SK-N-SH treated with all-trans-retinoic acid at 6 μM for 48 hours (cell line): Measurements from ENCODE around the gene NCSTN.

ENCODE experiments used
- ATAC-seq: fragments of 200-7000 bp; cut with Tn5 transposase; 3 replicates; pipeline ENCODE4 v1.9.1; 2020; ENCODE audit warnings: mild to moderate bottlenecking, moderate library complexity
- ARNTL ChIP-seq: fragments of 450-650 bp; formaldehyde crosslinking; IDR thresholded peaks from 2 replicates; pipeline ENCODE4 v1.5.0; 2020; ENCODE audit warnings: low read depth, mild to moderate bottlenecking, moderate library complexity, borderline replicate concordance
- BACH2 ChIP-seq: fragments of 250-450 bp; sonication (Bioruptor Pico); IDR thresholded peaks from 2 replicates; pipeline ENCODE4 v1.9.0; 2021; ENCODE audit warnings: mild to moderate bottlenecking, borderline replicate concordance
- CSDC2 ChIP-seq: fragments of 250-450 bp; sonication (Bioruptor Pico); IDR thresholded peaks from 2 replicates; pipeline ENCODE4 v1.5.0; 2020; ENCODE audit warnings: mild to moderate bottlenecking, moderate library complexity
- CSRNP3 ChIP-seq: fragments of 250-450 bp; sonication (Bioruptor Pico); IDR thresholded peaks from 2 replicates; pipeline ENCODE4 v1.5.1; 2021; ENCODE audit warnings: mild to moderate bottlenecking, moderate library complexity
- ESRRG ChIP-seq: fragments of 250-450 bp; sonication (Bioruptor Pico); IDR thresholded peaks from 2 replicates; pipeline ENCODE4 v1.6.1; 2021; ENCODE audit warnings: mild to moderate bottlenecking
- GLIS3 ChIP-seq: fragments of 250-450 bp; sonication (Bioruptor Pico); IDR thresholded peaks from 2 replicates; pipeline ENCODE4 v1.5.0; 2020; ENCODE audit warnings: mild to moderate bottlenecking, moderate library complexity
- ISL1 ChIP-seq: fragments of 250-450 bp; sonication (Bioruptor Pico); IDR thresholded peaks from 2 replicates; pipeline ENCODE4 v2.1.2; 2022; ENCODE audit warnings: mild to moderate bottlenecking, moderate library complexity
- OSR1 ChIP-seq: fragments of 250-450 bp; sonication (Bioruptor Pico); IDR thresholded peaks from 2 replicates; pipeline ENCODE4 v1.8.0; 2022; ENCODE audit warnings: moderate library complexity, mild to moderate bottlenecking, inconsistent platforms
- PPARA ChIP-seq: fragments of 250-450 bp; sonication (Bioruptor Pico); IDR thresholded peaks from 2 replicates; pipeline ENCODE4 v1.5.0; 2020; ENCODE audit warnings: mild to moderate bottlenecking, borderline replicate concordance
- RARB ChIP-seq: fragments of 250-450 bp; sonication (Bioruptor Pico); IDR thresholded peaks from 2 replicates; pipeline ENCODE4 v1.8.0; 2021; ENCODE audit warnings: mild to moderate bottlenecking, moderate library complexity
- SNAI2 ChIP-seq: fragments of 250-450 bp; sonication (Bioruptor Pico); IDR thresholded peaks from 2 replicates; pipeline ENCODE4 v1.5.0; 2020; ENCODE audit warnings: mild to moderate bottlenecking, moderate library complexity
- TOX ChIP-seq: fragments of 250-450 bp; sonication (Bioruptor Pico); IDR thresholded peaks from 2 replicates; pipeline ENCODE4 v1.8.0; 2021; ENCODE audit warnings: mild to moderate bottlenecking, moderate library complexity, borderline replicate concordance
- ZC3H10 ChIP-seq: fragments of 250-450 bp; sonication (Bioruptor Pico); IDR thresholded peaks from 2 replicates; pipeline ENCODE4 v1.5.1; 2021; ENCODE audit warnings: mild to moderate bottlenecking, moderate library complexity
- ZFP3 ChIP-seq: fragments of 250-450 bp; sonication (Bioruptor Pico); IDR thresholded peaks from 2 replicates; pipeline ENCODE4 v1.5.0; 2020; ENCODE audit warnings: mild to moderate bottlenecking, moderate library complexity
- ZFP30 ChIP-seq: fragments of 450-650 bp; formaldehyde crosslinking; IDR thresholded peaks from 2 replicates; pipeline ENCODE4 v1.5.0; 2022; ENCODE audit warnings: mild to moderate bottlenecking, moderate library complexity
- ZNF565 ChIP-seq: fragments of 450-650 bp; formaldehyde crosslinking; conservative IDR thresholded peaks from 2 replicates; pipeline ENCODE4 v1.5.0; 2020; ENCODE audit warnings: low read depth, mild to moderate bottlenecking, moderate library complexity
- ZNF70 ChIP-seq: fragments of 450-650 bp; formaldehyde crosslinking; IDR thresholded peaks from 2 replicates; pipeline ENCODE4 v1.5.0; 2020; ENCODE audit warnings: mild to moderate bottlenecking, moderate library complexity
- ZNF8 ChIP-seq: fragments of 450-650 bp; formaldehyde crosslinking; IDR thresholded peaks from 2 replicates; pipeline ENCODE4 v1.5.0; 2020; ENCODE audit warnings: mild to moderate bottlenecking, moderate library complexity
- TF ChIP-seq, protein P1 (sequence below): fragments of 250-450 bp; sonication (Bioruptor Pico); IDR thresholded peaks from 2 replicates; pipeline ENCODE4 v1.5.1; 2020; ENCODE audit warnings: low read depth, mild to moderate bottlenecking, moderate library complexity
- TF ChIP-seq, protein P2 (sequence below): fragments of 250-450 bp; sonication (Bioruptor Pico); IDR thresholded peaks from 2 replicates; pipeline ENCODE4 v1.8.0; 2020; ENCODE audit warnings: mild to moderate bottlenecking, moderate library complexity, borderline replicate concordance
- TF ChIP-seq, protein P3 (sequence below): fragments of 250-450 bp; sonication (Bioruptor Pico); IDR thresholded peaks from 2 replicates; pipeline ENCODE4 v1.8.0; 2021; ENCODE audit warnings: low read depth, mild to moderate bottlenecking, moderate library complexity, borderline replicate concordance
- TF ChIP-seq, protein P4 (sequence below): fragments of 250-450 bp; sonication (Bioruptor Pico); IDR thresholded peaks from 2 replicates; pipeline ENCODE4 v1.5.0; 2020; ENCODE audit warnings: mild to moderate bottlenecking, moderate library complexity

Gene NCSTN

DNA sequence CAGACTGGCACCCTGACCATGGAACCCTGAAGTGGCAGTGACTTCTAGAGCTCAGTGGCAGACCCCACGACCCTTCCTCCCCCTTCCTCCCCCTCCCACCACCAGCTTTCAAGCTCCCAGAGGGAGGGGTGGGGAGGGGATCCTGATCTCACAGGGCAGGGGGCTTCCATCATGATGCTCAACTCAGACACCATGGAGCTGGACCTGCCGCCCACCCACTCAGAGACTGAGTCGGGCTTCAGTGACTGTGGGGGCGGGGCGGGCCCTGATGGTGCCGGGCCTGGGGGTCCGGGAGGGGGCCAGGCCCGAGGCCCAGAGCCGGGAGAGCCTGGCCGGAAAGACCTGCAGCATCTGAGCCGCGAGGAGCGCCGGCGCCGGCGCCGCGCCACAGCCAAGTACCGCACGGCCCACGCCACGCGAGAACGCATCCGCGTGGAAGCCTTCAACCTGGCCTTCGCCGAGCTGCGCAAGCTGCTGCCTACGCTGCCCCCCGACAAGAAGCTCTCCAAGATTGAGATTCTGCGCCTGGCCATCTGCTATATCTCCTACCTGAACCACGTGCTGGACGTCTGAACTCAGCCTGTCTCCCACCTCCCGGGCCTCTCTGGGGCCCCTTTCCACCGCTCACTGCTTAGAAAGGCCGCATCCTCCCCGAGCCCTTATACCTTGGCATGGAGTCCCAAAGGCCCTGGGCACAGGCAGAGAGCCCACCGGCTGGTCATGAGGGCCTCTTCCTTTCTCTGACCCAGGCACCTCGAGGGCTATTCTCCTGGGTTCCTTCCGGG lies 27.6 kb downstream of the NCSTN start:
- TF ChIP-seq ZNF70 (CRISPR knock-in tag) (no peak), ESRRG (CRISPR knock-in tag) (no peak), GLIS3 (CRISPR knock-in tag) (no peak), PPARA (CRISPR knock-in tag) (no peak), ZFP30 (CRISPR knock-in tag) (no peak), CSRNP3 (CRISPR knock-in tag) (no peak), ISL1 (CRISPR knock-in tag) (no peak), OSR1 (CRISPR knock-in tag) (no peak), SNAI2 (CRISPR knock-in tag) (no peak), CSDC2 (CRISPR knock-in tag) (no peak), ZNF565 (CRISPR knock-in tag) (no peak), ZC3H10 (CRISPR knock-in tag) (no peak), TOX (no peak)
- TF ChIP-seq, protein P1, sequence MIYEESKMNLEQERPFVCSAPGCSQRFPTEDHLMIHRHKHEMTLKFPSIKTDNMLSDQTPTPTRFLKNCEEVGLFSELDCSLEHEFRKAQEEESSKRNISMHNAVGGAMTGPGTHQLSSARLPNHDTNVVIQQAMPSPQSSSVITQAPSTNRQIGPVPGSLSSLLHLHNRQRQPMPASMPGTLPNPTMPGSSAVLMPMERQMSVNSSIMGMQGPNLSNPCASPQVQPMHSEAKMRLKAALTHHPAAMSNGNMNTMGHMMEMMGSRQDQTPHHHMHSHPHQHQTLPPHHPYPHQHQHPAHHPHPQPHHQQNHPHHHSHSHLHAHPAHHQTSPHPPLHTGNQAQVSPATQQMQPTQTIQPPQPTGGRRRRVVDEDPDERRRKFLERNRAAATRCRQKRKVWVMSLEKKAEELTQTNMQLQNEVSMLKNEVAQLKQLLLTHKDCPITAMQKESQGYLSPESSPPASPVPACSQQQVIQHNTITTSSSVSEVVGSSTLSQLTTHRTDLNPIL (CRISPR knock-in tag) = no peak
- TF ChIP-seq, all 23 proteins: peak for 0
- ATAC-seq = no peak

DNA sequence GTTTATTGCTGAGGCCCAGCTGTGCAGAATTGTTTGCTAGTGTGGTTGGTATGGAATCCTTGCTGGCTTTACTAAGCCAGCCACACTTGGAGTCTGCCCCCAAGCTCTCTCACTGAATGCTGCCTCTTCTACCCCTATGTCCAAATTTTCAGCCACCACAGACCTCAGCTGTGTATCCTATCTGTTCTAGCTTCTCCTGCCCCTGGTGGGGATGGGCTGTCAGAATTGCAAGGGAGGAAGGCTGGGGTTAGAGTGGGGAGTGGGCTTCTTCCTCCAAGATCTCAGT lies 28.1 kb downstream of the NCSTN start:
- TF ChIP-seq, protein P2, sequence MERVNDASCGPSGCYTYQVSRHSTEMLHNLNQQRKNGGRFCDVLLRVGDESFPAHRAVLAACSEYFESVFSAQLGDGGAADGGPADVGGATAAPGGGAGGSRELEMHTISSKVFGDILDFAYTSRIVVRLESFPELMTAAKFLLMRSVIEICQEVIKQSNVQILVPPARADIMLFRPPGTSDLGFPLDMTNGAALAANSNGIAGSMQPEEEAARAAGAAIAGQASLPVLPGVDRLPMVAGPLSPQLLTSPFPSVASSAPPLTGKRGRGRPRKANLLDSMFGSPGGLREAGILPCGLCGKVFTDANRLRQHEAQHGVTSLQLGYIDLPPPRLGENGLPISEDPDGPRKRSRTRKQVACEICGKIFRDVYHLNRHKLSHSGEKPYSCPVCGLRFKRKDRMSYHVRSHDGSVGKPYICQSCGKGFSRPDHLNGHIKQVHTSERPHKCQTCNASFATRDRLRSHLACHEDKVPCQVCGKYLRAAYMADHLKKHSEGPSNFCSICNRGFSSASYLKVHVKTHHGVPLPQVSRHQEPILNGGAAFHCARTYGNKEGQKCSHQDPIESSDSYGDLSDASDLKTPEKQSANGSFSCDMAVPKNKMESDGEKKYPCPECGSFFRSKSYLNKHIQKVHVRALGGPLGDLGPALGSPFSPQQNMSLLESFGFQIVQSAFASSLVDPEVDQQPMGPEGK (CRISPR knock-in tag) = no peak
- TF ChIP-seq GLIS3 (CRISPR knock-in tag) (no peak), PPARA (CRISPR knock-in tag) (no peak), RARB (CRISPR knock-in tag) (no peak), ISL1 (CRISPR knock-in tag) (no peak), ARNTL (CRISPR knock-in tag) (no peak), BACH2 (CRISPR knock-in tag) (no peak)
- TF ChIP-seq, protein P1 (CRISPR knock-in tag) = no peak
- TF ChIP-seq, protein P3, sequence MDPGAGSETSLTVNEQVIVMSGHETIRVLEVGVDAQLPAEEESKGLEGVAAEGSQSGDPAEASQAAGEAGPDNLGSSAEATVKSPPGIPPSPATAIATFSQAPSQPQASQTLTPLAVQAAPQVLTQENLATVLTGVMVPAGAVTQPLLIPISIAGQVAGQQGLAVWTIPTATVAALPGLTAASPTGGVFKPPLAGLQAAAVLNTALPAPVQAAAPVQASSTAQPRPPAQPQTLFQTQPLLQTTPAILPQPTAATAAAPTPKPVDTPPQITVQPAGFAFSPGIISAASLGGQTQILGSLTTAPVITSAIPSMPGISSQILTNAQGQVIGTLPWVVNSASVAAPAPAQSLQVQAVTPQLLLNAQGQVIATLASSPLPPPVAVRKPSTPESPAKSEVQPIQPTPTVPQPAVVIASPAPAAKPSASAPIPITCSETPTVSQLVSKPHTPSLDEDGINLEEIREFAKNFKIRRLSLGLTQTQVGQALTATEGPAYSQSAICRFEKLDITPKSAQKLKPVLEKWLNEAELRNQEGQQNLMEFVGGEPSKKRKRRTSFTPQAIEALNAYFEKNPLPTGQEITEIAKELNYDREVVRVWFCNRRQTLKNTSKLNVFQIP (CRISPR knock-in tag) = no peak
- no peak for ATAC-seq

DNA sequence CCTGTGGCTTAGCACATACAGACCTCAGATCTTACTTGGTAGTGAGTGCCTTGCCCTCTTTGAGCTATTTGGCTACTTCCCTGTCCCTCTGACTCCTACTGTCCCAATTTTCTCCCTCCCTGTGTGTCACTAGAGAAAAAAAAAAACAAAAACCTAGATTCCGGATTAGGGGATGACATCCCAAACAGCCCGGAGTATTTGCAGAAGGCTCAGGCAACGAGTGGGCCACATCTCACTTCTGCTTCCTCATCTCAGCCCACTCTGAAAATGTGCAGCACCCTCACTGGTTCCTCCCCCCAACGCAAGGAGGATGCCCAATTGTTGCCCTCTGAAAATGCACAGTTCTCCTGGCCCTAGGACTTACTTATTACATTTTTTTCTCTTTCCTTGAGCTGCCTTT lies 28.6 kb downstream of the NCSTN start:
- ATAC-seq = no peak
- TF ChIP-seq CSDC2 (CRISPR knock-in tag) (no peak), ARNTL (CRISPR knock-in tag) (no peak), CSRNP3 (CRISPR knock-in tag) (no peak), ZNF8 (CRISPR knock-in tag) (no peak), ZNF565 (CRISPR knock-in tag) (no peak), SNAI2 (CRISPR knock-in tag) (no peak), BACH2 (CRISPR knock-in tag) (no peak), TOX (no peak), PPARA (CRISPR knock-in tag) (no peak), ZFP3 (CRISPR knock-in tag) (no peak), ZFP30 (CRISPR knock-in tag) (no peak), OSR1 (CRISPR knock-in tag) (no peak)
- TF ChIP-seq, protein P4, sequence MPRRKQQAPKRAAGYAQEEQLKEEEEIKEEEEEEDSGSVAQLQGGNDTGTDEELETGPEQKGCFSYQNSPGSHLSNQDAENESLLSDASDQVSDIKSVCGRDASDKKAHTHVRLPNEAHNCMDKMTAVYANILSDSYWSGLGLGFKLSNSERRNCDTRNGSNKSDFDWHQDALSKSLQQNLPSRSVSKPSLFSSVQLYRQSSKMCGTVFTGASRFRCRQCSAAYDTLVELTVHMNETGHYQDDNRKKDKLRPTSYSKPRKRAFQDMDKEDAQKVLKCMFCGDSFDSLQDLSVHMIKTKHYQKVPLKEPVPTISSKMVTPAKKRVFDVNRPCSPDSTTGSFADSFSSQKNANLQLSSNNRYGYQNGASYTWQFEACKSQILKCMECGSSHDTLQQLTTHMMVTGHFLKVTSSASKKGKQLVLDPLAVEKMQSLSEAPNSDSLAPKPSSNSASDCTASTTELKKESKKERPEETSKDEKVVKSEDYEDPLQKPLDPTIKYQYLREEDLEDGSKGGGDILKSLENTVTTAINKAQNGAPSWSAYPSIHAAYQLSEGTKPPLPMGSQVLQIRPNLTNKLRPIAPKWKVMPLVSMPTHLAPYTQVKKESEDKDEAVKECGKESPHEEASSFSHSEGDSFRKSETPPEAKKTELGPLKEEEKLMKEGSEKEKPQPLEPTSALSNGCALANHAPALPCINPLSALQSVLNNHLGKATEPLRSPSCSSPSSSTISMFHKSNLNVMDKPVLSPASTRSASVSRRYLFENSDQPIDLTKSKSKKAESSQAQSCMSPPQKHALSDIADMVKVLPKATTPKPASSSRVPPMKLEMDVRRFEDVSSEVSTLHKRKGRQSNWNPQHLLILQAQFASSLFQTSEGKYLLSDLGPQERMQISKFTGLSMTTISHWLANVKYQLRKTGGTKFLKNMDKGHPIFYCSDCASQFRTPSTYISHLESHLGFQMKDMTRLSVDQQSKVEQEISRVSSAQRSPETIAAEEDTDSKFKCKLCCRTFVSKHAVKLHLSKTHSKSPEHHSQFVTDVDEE (CRISPR knock-in tag) = no peak
- TF ChIP-seq, protein P1 (CRISPR knock-in tag) = no peak
